DND-41 (cell line): ENCODE results near the gene PASK.

Experiments used
- ATAC-seq: fragments of 200-7000 bp; cut with Tn5 transposase; 3 replicates; pipeline ENCODE4 v1.9.1; 2021; ENCODE audit warnings: low read depth; ENCODE audit not compliant: insufficient read depth
- DNase-seq: peaks from one replicate; pipeline ENCODE4 v3.0.0-alpha.2; 2020
- H2AFZ ChIP-seq: 2 replicates; pipeline ENCODE4 v1.6.0; 2012; ENCODE audit warnings: low read depth, low read length
- H3K27ac ChIP-seq: 2 replicates; pipeline ENCODE4 v1.5.1; 2012; ENCODE audit warnings: low read length, inconsistent platforms
- H3K27me3 ChIP-seq: fragments of 200-600 bp; sonication (generic); 2 replicates; pipeline ENCODE4 v1.6.0; 2012; ENCODE audit warnings: low read length, mild to moderate bottlenecking, inconsistent platforms; ENCODE audit not compliant: insufficient read depth, poor library complexity
- H3K36me3 ChIP-seq: 2 replicates; pipeline ENCODE4 v1.5.1; 2012; ENCODE audit warnings: low read length, inconsistent platforms; ENCODE audit not compliant: insufficient read depth
- H3K4me1 ChIP-seq: 2 replicates; pipeline ENCODE4 v1.5.1; 2012; ENCODE audit warnings: mild to moderate bottlenecking, low read length; ENCODE audit not compliant: insufficient read depth
- H3K4me2 ChIP-seq: 2 replicates; pipeline ENCODE4 v1.6.0; 2012; ENCODE audit warnings: mild to moderate bottlenecking, moderate library complexity, low read length, inconsistent platforms; ENCODE audit not compliant: insufficient read depth
- H3K4me3 ChIP-seq, 2 experiments: fragments of 200-600 bp in 1 of 2; shearing (Covaris generic) in 1 of 2; 2 replicates each; pipeline ENCODE4 v1.5.1; 2012 to 2016; ENCODE audit warnings: inconsistent platforms in 2 of 2, low read length in 2 of 2, mild to moderate bottlenecking in 2 of 2, low read depth in 1 of 2, moderate library complexity in 1 of 2
- H3K79me2 ChIP-seq: 2 replicates; pipeline ENCODE4 v1.6.0; 2012; ENCODE audit warnings: low read length, inconsistent platforms; ENCODE audit not compliant: insufficient read depth
- H3K9ac ChIP-seq: 2 replicates; pipeline ENCODE4 v1.6.0; 2012; ENCODE audit warnings: low read depth, mild to moderate bottlenecking, inconsistent platforms, low read length, moderate library complexity
- H3K9me3 ChIP-seq: 2 replicates; pipeline ENCODE4 v1.5.1; 2012; ENCODE audit warnings: low read length, moderate library complexity, mild to moderate bottlenecking, inconsistent platforms; ENCODE audit not compliant: insufficient read depth, severe bottlenecking
- H4K20me1 ChIP-seq: 2 replicates; pipeline ENCODE4 v1.6.0; 2012; ENCODE audit warnings: low read length; ENCODE audit not compliant: insufficient read depth
- CTCF ChIP-seq: IDR thresholded peaks from 2 replicates; pipeline ENCODE4 v1.5.1; 2012; ENCODE audit warnings: borderline replicate concordance, low read length, moderate library complexity, mild to moderate bottlenecking; ENCODE audit not compliant: poor library complexity, severe bottlenecking; ENCODE audit errors: extremely low read depth
- EZH2 ChIP-seq: IDR thresholded peaks from 3 replicates; pipeline ENCODE4 v1.6.1; 2012; ENCODE audit warnings: borderline replicate concordance, low read depth, mild to moderate bottlenecking, moderate library complexity, low read length, inconsistent platforms; ENCODE audit not compliant: severe bottlenecking

Gene PASK

GRCh38 chr2:241195506-241196130, 46.3 kb upstream of the PASK start:
- H3K36me3 ChIP-seq, result no peaks in the 10 kb centered on the region
- H3K4me3 ChIP-seq, result no peak overlapping the region
- no peak overlapping the region for H3K4me2 ChIP-seq
- H3K9me3 ChIP-seq, result no peaks in the 10 kb centered on the region
- H3K27me3 ChIP-seq, result no peaks in the 10 kb centered on the region
- no peaks in the 10 kb centered on the region for H3K4me1 ChIP-seq
- H3K79me2 ChIP-seq, result no peaks in the 10 kb centered on the region
- DNase-seq (no peak), ATAC-seq (no peak)
- H3K9ac ChIP-seq, result no peak overlapping the region
- H3K27ac ChIP-seq, result no peak overlapping the region
- no peak overlapping the region for H2AFZ ChIP-seq
- 0 out of 2 replicates have a peak, but pooled peaks cover 3% of the 10 kb centered on the region for H4K20me1 ChIP-seq
- no peak for TF ChIP-seq EZH2

- TF ChIP-seq EZH2, result no peak
- TF ChIP-seq CTCF, result no peak
- no peaks in the 10 kb centered on the region for H3K79me2 ChIP-seq
- H3K9ac ChIP-seq, result no peak overlapping the region
- DNase-seq, result no peak
- H3K27me3 ChIP-seq, result no peaks in the 10 kb centered on the region
- no peaks in the 10 kb centered on the region for H3K9me3 ChIP-seq
- H4K20me1 ChIP-seq, result 0 out of 2 replicates have a peak, but pooled peaks cover 3% of the 10 kb centered on the region
- H3K4me2 ChIP-seq, result no peak overlapping the region
- no peak overlapping the region for H3K4me3 ChIP-seq
- H3K4me1 ChIP-seq, result no peaks in the 10 kb centered on the region
- no peak overlapping the region for H3K27ac ChIP-seq
- ATAC-seq, result no peak
- no peaks in the 10 kb centered on the region for H3K36me3 ChIP-seq
- H2AFZ ChIP-seq, result no peak overlapping the region
Observed at GRCh38 chr2:241194811-241195210, 45.5 kb upstream of the PASK start.

- H3K9ac ChIP-seq, result no peak overlapping the region
- no peaks in the 10 kb centered on the region for H3K27me3 ChIP-seq
- H2AFZ ChIP-seq, result no peak overlapping the region
- H3K36me3 ChIP-seq, result no peaks in the 10 kb centered on the region
- DNase-seq (no peak), ATAC-seq (no peak)
- TF ChIP-seq CTCF, result no peak
- no peak for TF ChIP-seq EZH2
- 0 out of 2 replicates have a peak, but pooled peaks cover 3% of the 10 kb centered on the region for H4K20me1 ChIP-seq
- no peaks in the 10 kb centered on the region for H3K4me1 ChIP-seq
- no peak overlapping the region for H3K4me3 ChIP-seq
- no peaks in the 10 kb centered on the region for H3K79me2 ChIP-seq
- H3K9me3 ChIP-seq, result no peaks in the 10 kb centered on the region
- no peak overlapping the region for H3K4me2 ChIP-seq
- H3K27ac ChIP-seq, result no peak overlapping the region
Observed at GRCh38 chr2:241193271-241193670, 44.0 kb upstream of the PASK start.

- Histone ChIP-seq H3K27me3 (no peaks in the 10 kb centered on the region), H3K4me2 (no peak overlapping the region), H3K4me3 (no peak overlapping the region), H4K20me1 (0 out of 2 replicates have a peak, but pooled peaks cover 3% of the 10 kb centered on the region), H2AFZ (no peak overlapping the region), H3K9ac (no peak overlapping the region), H3K4me1 (no peaks in the 10 kb centered on the region), H3K36me3 (no peaks in the 10 kb centered on the region), H3K79me2 (no peaks in the 10 kb centered on the region), H3K27ac (no peak overlapping the region), H3K9me3 (no peaks in the 10 kb centered on the region)
- TF ChIP-seq CTCF (no peak), EZH2 (no peak)
- ATAC-seq (no peak), DNase-seq (no peak)
Observed at GRCh38 chr2:241191081-241191480, 41.8 kb upstream of the PASK start.
